Neural progenitor cell (in vitro differentiated cells): ENCODE data around the gene MS4A10. TPM values are rescaled to one million over a fixed set of nuclear protein-coding genes. Genes with fewer than 3 reads are reported as not detected.
A peak's percentile ranks its signal among the peaks of the same experiment; 100 is the strongest.

Experiments used
- DNase-seq: peaks from one replicate; pipeline ENCODE4 v3.0.0-alpha.2; 2016; ENCODE audit warnings: low spot score
- H2AFZ ChIP-seq: fragments of 200-600 bp; sonication (generic); replicated peaks from 2 replicates; pipeline ENCODE4 v1.6.1; 2016; ENCODE audit warnings: antibody characterized with exemption
- H3F3A ChIP-seq: fragments of 200-600 bp; sonication (generic); 2 replicates; pipeline ENCODE4 v1.6.1; 2016; ENCODE audit warnings: antibody characterized with exemption, low read depth
- H3K27ac ChIP-seq: fragments of 200-600 bp; sonication (generic); 2 replicates; pipeline ENCODE4 v1.5.1; 2016; ENCODE audit warnings: mild to moderate bottlenecking
- H3K27me3 ChIP-seq: fragments of 200-600 bp; sonication (generic); 2 replicates; pipeline ENCODE4 v1.6.1; 2016; ENCODE audit warnings: mild to moderate bottlenecking, moderate library complexity
- H3K36me3 ChIP-seq: fragments of 200-600 bp; sonication (generic); 2 replicates; pipeline ENCODE4 v1.5.1; 2016
- H3K4me1 ChIP-seq: fragments of 200-600 bp; sonication (generic); 2 replicates; pipeline ENCODE4 v1.6.1; 2016; ENCODE audit warnings: mixed run types
- H3K4me2 ChIP-seq: fragments of 200-600 bp; sonication (generic); 2 replicates; pipeline ENCODE4 v1.6.1; 2016
- H3K4me3 ChIP-seq: fragments of 200-600 bp; sonication (generic); 2 replicates; pipeline ENCODE4 v1.5.1; 2016
- H3K79me2 ChIP-seq: fragments of 200-600 bp; sonication (generic); 2 replicates; pipeline ENCODE4 v1.6.1; 2016; ENCODE audit warnings: low read depth
- H3K9ac ChIP-seq: fragments of 200-600 bp; sonication (generic); 2 replicates; pipeline ENCODE4 v1.6.1; 2016
- H3K9me3 ChIP-seq: fragments of 200-600 bp; sonication (generic); 2 replicates; pipeline ENCODE4 v1.5.1; 2016; ENCODE audit warnings: low read depth
- H4K20me1 ChIP-seq: fragments of 200-600 bp; sonication (generic); 2 replicates; pipeline ENCODE4 v1.6.1; 2016; ENCODE audit warnings: low read depth
- H3K27ac Mint-ChIP-seq: 3 replicates; pipeline ENCODE4 v1.8.0; 2021; ENCODE audit warnings: mixed read lengths
- H3K27me3 Mint-ChIP-seq: 2 replicates; pipeline ENCODE4 v1.8.0; 2022; ENCODE audit warnings: low read depth, mild to moderate bottlenecking, inconsistent platforms, moderate library complexity, mixed read lengths; ENCODE audit not compliant: insufficient read depth
- H3K36me3 Mint-ChIP-seq: 3 replicates; pipeline ENCODE4 v1.8.0; 2021; ENCODE audit warnings: mixed read lengths
- H3K4me1 Mint-ChIP-seq: 3 replicates; pipeline ENCODE4 v1.8.0; 2021; ENCODE audit warnings: mixed read lengths
- H3K4me3 Mint-ChIP-seq: 3 replicates; pipeline ENCODE4 v1.8.0; 2021; ENCODE audit warnings: mild to moderate bottlenecking, moderate library complexity, mixed read lengths
- H3K9me3 Mint-ChIP-seq: 3 replicates; pipeline ENCODE4 v1.8.0; 2020; ENCODE audit warnings: mixed read lengths
- EZH2 ChIP-seq: fragments of 200-600 bp; sonication (generic); IDR thresholded peaks from 2 replicates; pipeline ENCODE4 v1.6.1; 2017; ENCODE audit warnings: antibody characterized with exemption, mild to moderate bottlenecking, moderate library complexity
- EZH2phosphoT487 ChIP-seq: fragments of 200-600 bp; sonication (generic); IDR thresholded peaks from 2 replicates; pipeline ENCODE4 v1.6.1; 2017; ENCODE audit warnings: antibody characterized with exemption
- total RNA-seq: library from RNA; depleted of rRNA; stranded (reverse); fragments of >200 nt; gene quantifications from 2 replicates; pipeline ENCODE4 v1.2.3, GENCODE V29; 2015; ENCODE audit warnings: low replicate concordance
- TF ChIP-seq, protein P1 (sequence below): fragments of 200-600 bp; sonication (generic); IDR thresholded peaks from 2 replicates; pipeline ENCODE4 v1.5.1; 2017; ENCODE audit warnings: antibody characterized with exemption, mild to moderate bottlenecking

The MS4A10 gene
- total RNA-seq, 1 donor from 2014 or later = not detected

DNA sequence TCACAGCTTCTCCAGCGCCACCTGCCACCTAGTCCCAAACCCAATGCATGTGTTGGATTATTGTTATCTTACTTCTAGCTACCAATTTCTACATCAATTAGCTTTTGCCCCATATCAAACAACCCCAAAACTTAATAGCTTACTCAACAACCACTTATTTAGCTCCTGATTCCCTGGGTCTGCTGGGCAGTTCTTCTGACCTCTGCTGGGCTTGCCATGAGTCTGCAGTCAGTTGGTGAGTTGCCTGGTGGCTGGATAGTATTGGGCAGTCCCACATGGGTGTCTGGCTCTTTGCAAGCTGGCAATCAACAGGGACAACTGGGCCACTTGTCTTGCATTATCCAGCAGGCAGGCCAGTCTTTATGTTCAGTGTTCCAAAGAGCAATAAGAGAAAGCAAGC, 42.1 kb upstream of the MS4A10 start:
- Histone ChIP-seq H3K27me3 (no peaks in the 10 kb centered on the region), H4K20me1 (no peaks in the 10 kb centered on the region), H3F3A (peaks cover 3% of the 10 kb centered on the region), H3K4me2 (no peak overlapping the region), H3K27ac (no peak overlapping the region), H3K36me3 (no peaks in the 10 kb centered on the region), H2AFZ (no peak overlapping the region), H3K4me3 (no peak overlapping the region), H3K79me2 (no peaks in the 10 kb centered on the region), H3K9ac (no peak overlapping the region), H3K9me3 (no peaks in the 10 kb centered on the region), H3K4me1 (peaks cover 5% of the 10 kb centered on the region)
- no peaks in the 10 kb centered on the region for H3K36me3 Mint-ChIP-seq
- H3K4me3 Mint-ChIP-seq = no peak overlapping the region
- peaks cover 6% of the 10 kb centered on the region for H3K27me3 Mint-ChIP-seq
- no peaks in the 10 kb centered on the region for H3K4me1 Mint-ChIP-seq
- H3K9me3 Mint-ChIP-seq = peaks cover 12% of the 10 kb centered on the region
- H3K27ac Mint-ChIP-seq = no peak overlapping the region
- DNase-seq = no peak
- TF ChIP-seq EZH2 = no peak
- TF ChIP-seq, protein P1, sequence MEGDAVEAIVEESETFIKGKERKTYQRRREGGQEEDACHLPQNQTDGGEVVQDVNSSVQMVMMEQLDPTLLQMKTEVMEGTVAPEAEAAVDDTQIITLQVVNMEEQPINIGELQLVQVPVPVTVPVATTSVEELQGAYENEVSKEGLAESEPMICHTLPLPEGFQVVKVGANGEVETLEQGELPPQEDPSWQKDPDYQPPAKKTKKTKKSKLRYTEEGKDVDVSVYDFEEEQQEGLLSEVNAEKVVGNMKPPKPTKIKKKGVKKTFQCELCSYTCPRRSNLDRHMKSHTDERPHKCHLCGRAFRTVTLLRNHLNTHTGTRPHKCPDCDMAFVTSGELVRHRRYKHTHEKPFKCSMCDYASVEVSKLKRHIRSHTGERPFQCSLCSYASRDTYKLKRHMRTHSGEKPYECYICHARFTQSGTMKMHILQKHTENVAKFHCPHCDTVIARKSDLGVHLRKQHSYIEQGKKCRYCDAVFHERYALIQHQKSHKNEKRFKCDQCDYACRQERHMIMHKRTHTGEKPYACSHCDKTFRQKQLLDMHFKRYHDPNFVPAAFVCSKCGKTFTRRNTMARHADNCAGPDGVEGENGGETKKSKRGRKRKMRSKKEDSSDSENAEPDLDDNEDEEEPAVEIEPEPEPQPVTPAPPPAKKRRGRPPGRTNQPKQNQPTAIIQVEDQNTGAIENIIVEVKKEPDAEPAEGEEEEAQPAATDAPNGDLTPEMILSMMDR = no peak
- TF ChIP-seq EZH2phosphoT487 = no peak

DNA sequence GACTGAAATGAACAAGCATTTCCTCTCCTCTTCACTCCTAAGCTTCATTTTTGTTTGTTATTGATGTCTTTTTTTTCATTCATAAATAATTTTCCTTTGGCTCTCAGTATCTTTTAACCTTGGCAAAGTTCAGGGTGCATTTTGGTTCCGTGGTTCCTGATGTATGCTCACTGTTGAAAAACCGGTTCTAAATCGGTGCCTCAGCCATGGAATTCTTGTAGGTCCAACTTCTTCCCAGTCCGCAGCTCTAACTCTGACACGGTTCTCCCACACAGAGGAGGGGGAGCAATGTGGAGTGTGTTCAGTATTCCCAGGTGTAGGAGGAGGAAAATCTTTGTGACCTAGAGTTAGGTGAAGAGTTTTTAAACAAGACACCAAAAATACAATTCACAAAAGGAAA, 41.0 kb upstream of the MS4A10 start:
- H3K4me3 Mint-ChIP-seq = no peak overlapping the region
- peaks cover 12% of the 10 kb centered on the region for H3K9me3 Mint-ChIP-seq
- peaks cover 3% of the 10 kb centered on the region for H3F3A ChIP-seq
- H3K27ac Mint-ChIP-seq = no peak overlapping the region
- H4K20me1 ChIP-seq = no peaks in the 10 kb centered on the region
- peaks cover 5% of the 10 kb centered on the region for H3K4me1 ChIP-seq
- H3K79me2 ChIP-seq = no peaks in the 10 kb centered on the region
- no peaks in the 10 kb centered on the region for H3K4me1 Mint-ChIP-seq
- no peaks in the 10 kb centered on the region for H3K36me3 ChIP-seq
- H3K9ac ChIP-seq = no peak overlapping the region
- DNase-seq = no peak
- no peak overlapping the region for H3K4me2 ChIP-seq
- no peaks in the 10 kb centered on the region for H3K9me3 ChIP-seq
- H3K4me3 ChIP-seq = no peak overlapping the region
- H3K27me3 Mint-ChIP-seq = peaks cover 10% of the 10 kb centered on the region
- no peaks in the 10 kb centered on the region for H3K36me3 Mint-ChIP-seq
- H3K27me3 ChIP-seq = no peaks in the 10 kb centered on the region
- no peak overlapping the region for H2AFZ ChIP-seq
- no peak overlapping the region for H3K27ac ChIP-seq
- TF ChIP-seq, protein P1 = no peak
- no peak for TF ChIP-seq EZH2phosphoT487
- no peak for TF ChIP-seq EZH2

DNA sequence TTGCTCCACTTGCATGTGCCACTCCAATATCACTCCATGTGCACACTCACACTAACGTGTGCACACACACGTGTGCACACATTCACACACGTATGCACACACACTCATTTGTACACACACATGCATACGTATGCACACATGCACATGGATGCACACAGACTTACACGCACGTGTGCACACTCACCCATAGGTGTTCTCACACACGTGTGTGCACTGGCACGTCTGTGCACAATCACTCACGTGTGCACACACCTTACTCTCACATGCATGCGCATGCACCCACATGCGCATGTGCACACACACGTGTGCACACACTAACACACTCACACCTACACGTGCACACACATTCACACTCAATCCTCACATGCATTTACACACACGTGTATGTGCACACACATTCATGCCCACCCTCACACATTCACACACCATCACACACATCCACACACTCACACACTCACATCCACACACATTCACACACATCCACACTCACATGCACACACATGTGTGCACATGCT, 37.7 kb upstream of the MS4A10 start:
- Histone ChIP-seq H3K9ac (no peak overlapping the region), H3K27ac (no peak overlapping the region), H3K36me3 (no peaks in the 10 kb centered on the region), H3F3A (peaks cover 3% of the 10 kb centered on the region), H3K27me3 (no peaks in the 10 kb centered on the region), H3K9me3 (no peaks in the 10 kb centered on the region), H2AFZ (no peak overlapping the region), H4K20me1 (no peaks in the 10 kb centered on the region), H3K4me3 (no peak overlapping the region), H3K4me2 (no peak overlapping the region), H3K79me2 (no peaks in the 10 kb centered on the region), H3K4me1 (peaks cover 5% of the 10 kb centered on the region)
- no peak overlapping the region for H3K27ac Mint-ChIP-seq
- no peak for DNase-seq
- peak overlapping the region; percentile 47 for H3K4me3 Mint-ChIP-seq
- TF ChIP-seq, protein P1 = no peak
- TF ChIP-seq EZH2phosphoT487 = no peak
- H3K9me3 Mint-ChIP-seq = peaks cover 12% of the 10 kb centered on the region
- no peaks in the 10 kb centered on the region for H3K36me3 Mint-ChIP-seq
- H3K27me3 Mint-ChIP-seq = peaks cover 7% of the 10 kb centered on the region
- peaks cover 2% of the 10 kb centered on the region for H3K4me1 Mint-ChIP-seq
